KBM-7 (cell line): ENCODE data around the gene RNF157.

Source experiments
- DNase-seq: peaks from one replicate; pipeline ENCODE4 v3.0.0-alpha.2; 2015
- in situ Hi-C: fragments of 300-500 bp; cut with MboI; formaldehyde crosslinking; loops from 2 replicates; pipeline ENCODE4 v1.14.3; 2020; ENCODE audit warnings: low sequenced_read_pairs, low pct_unique_long_range_greater_than_20kb, mixed read lengths

The RNF157 gene

DNA sequence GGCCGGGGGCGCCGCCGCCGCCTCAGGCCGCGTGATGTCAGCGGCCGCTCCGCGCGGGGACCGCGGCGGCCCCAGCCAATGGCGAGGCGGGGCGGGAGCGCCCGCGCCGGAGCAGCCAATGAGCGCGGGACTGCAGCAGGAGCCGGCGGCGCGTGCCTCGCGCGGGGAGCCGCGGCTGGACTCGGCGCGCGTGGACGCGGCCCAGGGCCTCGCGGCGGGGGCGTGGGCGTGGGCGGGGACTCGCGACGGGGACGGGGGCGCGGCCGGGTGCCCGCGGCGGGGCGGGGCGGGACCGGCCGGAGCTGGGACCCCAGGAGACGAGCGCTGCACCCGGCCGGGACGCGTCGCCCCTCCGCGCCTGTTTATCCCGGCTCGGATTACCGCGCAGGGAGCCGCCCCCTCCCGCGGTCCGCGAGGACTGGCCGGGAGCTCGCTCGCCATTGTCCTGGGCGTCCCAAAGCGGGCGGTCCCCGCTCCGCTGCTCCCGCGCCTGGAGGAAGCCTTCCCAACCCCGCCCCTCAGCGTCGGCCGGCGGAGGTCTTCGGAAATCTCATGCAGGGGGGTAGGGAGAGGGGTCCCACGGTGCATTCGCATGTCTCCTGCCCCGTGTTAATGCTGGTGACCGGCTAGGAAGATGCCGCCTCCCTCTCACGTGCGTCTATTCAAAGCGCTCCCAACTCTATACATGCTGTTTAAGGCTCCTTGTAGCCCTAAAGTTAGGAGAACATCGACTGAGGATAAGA, at the start of gene RNF157:
Gene RNF157, minus strand, starts transcription at position 33 of the 743 bp plus-strand sequence. CDS start 253 bp downstream, outside the sequence.
- peak; percentile 24 for DNase-seq
- in situ Hi-C loops: no loop called here

DNA sequence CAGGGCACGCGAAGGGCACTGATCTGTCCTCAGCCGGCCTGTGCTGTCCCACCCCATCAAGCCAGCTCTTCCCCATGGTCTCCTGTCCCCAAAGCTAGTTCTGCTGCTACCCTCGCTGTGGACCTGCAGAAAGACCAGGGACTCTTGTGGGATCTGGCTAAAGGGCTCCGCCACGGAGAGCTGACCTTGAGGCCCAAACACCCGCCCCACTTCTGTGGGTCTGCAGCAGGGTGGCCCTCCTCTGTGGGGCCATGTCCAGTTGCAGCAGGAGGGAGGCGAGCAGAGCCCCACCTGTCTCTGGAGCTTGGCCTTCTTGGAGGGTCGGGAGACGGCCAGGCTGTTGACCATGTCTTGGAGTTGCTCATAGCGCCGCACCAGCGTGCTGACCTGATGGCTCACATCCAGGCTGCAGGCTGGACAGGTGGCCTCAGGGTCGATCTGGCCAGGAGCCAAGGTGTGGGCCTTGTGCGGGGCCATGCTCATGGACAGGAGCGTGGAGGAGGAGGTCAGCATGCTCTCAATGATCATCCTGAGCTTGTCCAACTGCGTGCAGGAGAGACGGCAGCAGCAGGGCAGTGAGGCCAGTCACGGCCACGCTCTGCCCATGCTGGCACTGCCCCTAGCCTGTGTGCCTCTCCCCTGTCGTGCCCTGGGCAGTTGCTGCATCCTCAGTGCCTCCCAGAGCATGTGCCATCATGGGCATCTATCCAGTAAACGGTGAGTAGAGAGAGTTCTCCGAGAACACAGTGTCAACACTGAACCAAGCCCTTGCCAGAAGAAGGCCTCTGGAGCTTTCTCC, 41.5 kb upstream of the RNF157 start:
- in situ Hi-C loops: loop anchor here (25.0 kb wide), 1 partner anchor 269 kb away; the partner anchor contains the start of gene CDK3
- no peak for DNase-seq

DNA sequence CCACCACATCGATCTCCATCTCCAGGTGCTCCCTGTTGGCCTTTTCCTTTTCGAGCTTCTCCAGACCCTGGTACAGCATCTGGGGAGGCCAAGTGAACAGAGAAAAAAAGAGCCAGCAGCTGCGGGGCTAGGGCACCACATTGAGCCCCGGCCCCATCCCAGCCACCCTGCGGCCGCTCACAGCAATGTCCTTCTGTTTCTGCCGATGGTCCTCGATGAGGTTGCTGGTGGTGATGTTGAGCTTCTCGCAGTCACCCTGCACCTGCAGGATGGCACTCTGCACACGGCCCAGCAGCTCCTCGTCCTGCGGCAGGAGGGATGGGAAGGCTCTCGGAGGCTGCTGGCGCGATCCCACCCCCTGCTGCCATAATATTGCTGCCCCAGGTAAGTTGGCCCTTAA, 40.4 kb upstream of the RNF157 start:
- DNase-seq: no peak
- in situ Hi-C loops: loop anchor here (25.0 kb wide), 1 partner anchor 268 kb away; the partner anchor contains the start of gene CDK3

DNA sequence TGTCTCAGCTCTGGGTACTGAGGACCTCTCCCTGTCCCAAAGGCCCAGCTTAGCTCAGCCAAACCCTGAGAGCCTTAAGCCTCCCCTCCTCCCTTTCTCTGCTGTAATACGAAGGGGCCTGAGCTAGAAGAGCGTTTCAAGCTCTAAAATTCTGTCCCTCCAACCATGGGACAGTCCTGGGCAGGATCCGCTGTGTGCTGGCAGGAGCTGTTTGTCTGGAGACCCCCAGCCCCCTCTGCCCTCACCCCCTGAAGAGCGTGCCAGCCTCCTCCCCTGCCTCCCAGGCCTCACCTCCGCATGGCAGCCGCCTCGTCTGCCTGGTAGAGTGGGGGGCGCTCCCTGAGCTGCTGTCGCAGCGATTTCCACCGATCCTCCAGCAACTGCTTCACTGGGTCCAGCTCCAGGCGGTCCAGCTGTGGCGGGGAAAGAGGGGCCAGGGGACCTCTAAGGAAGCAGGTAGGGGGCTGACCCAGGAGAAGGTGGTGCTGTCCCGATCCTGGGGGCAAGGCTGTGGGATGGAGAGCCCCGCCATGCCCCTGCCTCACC, 39.5 kb upstream of the RNF157 start:
- in situ Hi-C loops: loop anchor here (10.0 to 25.0 kb wide), 2 partner anchors 155 to 268 kb away; partner anchors contain the start of gene CDK3
- no peak for DNase-seq

DNA sequence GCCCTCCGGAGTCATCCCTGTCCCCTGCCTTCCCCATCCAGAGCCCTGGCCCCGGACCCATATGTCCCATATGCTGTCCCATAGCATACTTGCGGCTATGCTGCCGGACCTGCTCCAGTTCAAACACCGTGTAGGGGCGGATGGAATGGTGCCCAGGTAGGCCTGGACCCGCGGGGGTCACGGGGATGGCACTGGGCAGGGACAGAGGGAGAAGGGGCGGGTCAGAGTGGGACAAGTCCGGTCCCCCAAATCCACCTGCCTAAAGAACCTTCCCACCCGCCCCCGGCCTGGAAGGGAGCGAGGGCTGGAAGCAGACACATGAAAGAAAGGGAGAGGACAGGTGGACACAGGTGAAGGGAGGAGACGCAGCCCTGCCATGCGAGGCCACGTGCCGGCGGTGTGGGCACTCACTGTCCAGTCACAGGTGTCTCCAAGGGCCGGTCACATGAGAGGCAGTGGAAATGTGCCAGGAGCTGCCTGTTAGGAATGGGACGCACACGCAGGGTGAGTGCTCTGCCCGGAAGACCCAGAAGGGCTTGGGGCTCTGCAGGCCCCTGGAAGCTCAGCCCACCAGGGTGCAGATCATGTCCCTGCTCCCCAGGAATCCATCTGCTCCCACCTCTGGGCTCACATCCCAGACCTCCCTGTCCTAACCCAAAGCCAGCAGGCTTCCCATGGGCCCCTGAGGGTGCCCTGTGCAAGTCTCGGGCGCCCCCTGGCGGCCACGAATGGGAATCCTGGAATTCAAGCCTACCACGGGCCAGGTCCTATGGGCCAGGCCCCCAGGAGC, 38.9 kb upstream of the RNF157 start:
- peak; percentile 81 for DNase-seq
- in situ Hi-C loops: loop anchor here (10.0 to 25.0 kb wide), 2 partner anchors 154 to 267 kb away; partner anchors contain the start of gene CDK3

DNA sequence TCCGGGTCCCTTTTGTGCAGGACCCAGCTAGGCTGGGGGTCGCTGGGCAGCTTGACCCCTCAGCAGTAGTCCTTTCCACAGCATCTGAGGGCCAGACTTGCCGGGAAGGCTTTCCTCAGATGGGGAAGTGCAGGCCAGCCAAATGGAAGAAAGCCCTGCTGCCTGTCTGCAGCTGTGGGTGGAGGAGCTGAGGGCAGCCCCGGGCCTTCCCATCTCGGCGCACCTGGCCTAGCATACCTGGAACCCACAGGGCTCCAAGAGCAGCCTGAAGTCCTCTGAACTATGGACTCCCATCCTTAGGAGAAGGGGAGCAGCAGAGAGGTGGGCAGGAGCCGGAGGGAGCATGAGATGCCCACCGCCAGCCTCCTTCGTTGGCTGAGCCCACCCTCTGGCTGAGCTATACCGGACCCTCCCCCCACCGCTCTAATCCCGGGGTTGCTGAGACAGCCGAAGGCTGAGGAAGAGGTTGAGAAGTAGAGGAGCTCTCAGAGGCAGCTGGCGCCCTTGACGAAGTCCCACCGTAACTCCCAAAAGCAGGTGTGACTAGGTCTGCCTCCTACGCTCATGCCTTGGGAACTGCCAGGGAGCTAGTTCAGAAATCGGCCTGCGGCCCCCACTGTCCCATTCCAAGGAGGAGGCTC, 38.1 kb upstream of the RNF157 start:
- no peak for DNase-seq
- in situ Hi-C loops: loop anchor here (10.0 to 25.0 kb wide), 2 partner anchors 154 to 266 kb away; partner anchors contain the start of gene CDK3

DNA sequence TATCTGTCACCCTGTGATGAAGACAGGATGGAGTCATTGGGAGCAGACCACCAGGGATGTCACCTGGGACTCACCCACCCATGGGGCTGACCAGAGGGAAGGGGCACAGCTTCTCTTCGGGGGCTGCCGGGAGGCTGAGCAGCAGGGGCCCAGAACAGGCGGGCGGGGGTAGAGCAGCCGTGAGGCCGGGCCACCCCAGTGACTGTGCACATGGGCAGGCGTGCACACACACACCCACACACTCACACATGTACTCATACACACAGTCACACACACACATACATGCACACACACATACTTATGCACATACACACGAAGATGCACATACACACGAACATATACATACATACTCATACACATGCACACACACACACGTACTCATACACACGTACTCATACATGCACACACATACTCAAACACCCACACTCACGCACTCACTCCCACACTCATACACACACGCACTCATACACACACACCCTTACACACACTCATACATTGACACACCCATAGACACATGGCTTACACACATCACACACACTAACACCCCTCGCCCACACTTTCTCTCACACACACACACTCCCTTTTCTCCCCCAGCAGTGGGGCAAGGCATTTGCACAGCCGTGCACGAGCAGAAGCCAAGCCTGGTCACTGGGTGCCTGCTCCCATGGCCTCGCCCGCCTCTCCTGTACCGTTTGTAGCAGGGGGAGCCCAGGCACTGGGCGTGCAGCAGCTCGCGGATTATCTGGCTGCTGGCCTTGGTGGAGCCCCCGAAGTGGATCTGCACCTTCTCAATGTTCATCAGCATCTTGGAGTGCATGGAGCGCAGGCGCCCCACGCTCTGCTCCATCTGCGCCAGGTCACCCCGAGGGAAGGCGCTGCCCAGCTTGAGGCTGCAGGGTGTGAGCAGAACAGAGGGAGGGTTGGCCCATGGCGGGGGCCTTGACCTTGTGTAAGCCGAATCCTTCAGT, 37.3 kb upstream of the RNF157 start:
- DNase-seq: no peak
- in situ Hi-C loops: loop anchor here (10.0 to 25.0 kb wide), 2 partner anchors 153 to 265 kb away; partner anchors contain the start of gene CDK3

DNA sequence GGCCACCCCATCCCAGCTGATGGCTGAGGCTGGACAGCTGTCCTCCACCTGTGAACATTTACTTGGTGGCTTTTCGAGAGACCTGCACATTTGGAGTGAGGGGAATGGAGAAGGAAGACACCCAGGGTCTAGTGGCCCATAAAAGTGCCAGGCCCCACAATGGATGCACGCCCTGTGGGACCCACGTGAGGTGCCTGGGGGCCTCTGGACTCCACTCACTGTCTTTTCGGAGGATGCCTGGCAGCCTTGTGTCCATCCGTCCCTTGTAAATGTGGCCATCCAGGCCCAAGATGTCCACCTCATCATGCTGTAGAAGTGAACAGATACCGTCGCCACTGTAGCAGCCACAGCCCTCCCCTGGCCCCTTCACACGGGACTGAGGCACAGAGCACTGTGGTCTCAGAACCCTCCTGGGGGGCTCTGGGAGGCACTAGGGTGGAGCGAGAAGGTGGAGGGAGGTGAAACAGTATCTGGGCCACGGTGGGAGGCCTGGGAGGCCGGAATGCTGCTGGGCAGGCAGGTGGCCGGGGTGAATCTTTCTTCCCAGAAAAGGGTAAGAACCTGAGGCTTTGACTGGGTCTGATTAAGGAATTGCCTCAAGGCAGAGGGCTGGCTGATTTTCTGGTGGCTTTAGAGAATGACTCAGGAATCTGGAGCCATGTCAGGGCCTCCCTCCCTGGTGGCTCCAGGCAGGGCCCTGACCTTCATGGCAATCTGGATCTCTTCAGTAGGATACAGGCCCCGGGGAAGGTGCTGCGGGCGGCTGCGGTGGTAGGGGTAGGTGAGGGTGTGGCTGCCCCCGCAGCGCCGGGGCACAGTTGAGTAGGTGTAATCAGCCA, 36.4 kb upstream of the RNF157 start:
- in situ Hi-C loops: loop anchor here (10.0 to 25.0 kb wide), 2 partner anchors 152 to 264 kb away; partner anchors contain the start of gene CDK3
- no peak for DNase-seq

DNA sequence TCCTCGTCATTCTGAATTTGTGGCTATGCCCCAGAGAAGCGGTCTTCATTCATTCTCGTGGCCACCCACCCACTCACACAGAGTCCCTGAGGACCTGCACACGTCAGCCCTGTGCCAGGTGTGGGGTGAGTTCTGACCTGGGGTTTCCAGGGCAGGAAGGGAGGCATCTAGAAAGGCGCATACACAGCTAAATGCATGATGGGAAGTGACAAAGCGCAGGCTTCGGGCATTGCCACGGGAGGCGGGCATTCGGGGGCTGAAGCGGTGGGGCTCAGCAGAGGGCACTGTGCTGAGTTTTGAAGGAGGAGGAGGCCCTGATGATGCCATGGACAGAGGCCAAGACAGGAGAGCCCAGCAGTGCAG, 35.8 kb upstream of the RNF157 start:
- in situ Hi-C loops: loop anchor here (10.0 to 25.0 kb wide), 2 partner anchors 151 to 264 kb away; partner anchors contain the start of gene CDK3
- DNase-seq: no peak

DNA sequence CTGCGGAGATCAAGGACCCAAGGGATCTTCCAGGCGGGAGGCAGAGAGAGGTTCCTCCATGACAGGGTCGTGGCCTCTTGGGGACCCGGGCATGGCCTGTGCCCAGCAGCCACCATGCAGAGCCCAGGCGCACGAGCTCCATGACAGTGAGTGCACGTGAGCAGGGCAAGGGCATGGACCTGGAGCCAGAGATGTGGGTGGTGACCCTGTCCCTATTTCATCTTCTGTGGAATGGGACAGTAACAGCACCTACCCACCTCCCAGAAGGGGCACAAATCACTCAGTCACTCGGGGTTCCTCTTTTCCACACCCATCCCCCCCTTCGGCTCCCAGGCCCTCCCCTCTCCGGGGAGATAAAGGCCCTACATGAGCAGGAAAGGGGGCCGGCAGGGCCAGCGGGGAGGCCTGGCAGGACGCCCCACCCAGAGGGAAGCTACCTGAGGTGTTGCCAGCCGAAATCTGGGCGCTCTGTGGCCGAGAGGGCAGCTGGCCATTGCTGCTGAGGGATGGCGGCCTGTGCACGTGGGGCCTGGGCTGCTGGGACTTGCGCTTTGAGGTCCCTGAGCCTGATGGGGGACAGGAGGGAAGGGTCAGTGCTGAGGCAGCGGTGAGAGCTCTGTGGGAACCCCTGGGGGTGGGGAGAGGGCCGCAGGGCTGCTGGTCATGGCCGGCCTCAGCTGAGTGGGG, 35.2 kb upstream of the RNF157 start:
- no peak for DNase-seq
- in situ Hi-C loops: loop anchor here (10.0 to 25.0 kb wide), 2 partner anchors 151 to 263 kb away; partner anchors contain the start of gene CDK3

DNA sequence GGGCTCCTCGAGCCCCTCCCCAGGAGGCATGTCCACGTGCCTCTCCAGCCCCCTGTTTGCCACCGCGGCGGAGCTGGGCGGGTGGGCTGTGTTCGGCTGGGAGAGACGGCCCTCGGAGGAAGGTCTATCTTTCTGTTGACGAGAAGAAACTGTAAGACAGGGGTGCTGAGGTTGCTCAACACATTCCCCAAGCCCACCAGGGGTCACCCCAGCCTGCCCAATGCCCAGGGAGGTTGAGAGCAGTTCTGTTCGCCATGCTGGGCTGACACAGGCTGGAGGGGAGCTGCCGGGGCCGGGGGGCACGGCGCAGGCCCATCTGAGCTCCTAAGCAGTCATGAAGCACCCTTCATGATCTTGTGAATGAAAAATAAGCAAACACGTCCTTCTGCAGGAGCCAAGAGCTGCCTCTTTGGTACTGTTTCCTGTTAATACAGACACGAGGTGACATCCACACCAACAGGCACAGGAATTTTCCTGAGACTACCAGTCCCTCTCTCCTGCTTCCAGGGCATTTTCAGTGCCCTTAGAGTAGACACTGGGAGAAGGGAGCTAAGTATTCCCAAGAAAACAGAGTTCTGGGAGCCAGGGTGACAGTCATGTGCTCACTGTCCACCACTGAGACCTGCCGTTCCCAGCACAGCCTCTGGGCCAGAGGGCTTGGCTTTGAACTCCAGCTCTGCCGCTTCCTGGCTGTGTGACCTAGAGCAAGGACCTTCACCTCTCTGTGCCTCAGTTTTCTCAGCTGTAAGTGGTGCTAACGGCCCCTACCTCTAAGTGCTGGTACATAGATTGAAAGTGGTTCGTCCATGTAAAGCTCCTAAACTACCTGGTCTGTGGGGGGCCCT, 34.0 kb upstream of the RNF157 start:
- in situ Hi-C loops: loop anchor here (10.0 kb wide), 1 partner anchor 150 kb away; no protein-coding TSS in a partner anchor
- no peak for DNase-seq

DNA sequence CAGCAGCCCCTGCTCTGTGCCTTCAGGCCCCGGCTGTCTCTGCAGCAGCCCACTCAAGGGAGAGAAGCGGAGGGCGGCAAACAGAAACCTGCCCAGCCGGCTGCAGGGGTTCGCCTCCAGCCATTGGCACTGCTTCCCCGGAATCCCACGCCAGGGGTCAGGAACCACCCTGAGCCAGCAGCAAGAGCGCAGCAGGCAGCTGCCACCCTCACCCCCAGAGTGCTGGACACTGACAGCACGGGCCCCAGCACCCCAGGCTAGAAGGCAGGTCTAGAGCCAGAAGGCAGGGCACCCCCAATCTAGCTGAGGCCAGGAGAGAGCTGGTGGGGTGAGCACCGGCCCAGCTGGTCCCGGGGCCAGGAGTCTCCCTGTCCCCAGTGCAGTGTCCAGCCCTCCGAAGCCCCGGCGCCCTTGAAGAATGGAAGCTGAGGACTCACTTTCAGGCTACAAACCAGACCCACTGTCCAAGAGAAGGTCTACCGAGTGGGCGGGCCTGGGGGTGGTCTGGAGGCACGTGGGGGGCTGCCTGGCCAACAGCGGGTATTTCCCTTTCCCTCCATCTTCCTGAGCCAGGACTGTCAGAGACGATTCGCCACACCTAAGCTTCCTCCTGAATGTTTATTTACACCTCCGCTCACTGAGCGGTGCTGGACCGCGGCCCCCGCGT, 33.3 kb upstream of the RNF157 start:
- in situ Hi-C loops: loop anchor here (10.0 kb wide), 1 partner anchor 149 kb away; no protein-coding TSS in a partner anchor
- DNase-seq: no peak

DNA sequence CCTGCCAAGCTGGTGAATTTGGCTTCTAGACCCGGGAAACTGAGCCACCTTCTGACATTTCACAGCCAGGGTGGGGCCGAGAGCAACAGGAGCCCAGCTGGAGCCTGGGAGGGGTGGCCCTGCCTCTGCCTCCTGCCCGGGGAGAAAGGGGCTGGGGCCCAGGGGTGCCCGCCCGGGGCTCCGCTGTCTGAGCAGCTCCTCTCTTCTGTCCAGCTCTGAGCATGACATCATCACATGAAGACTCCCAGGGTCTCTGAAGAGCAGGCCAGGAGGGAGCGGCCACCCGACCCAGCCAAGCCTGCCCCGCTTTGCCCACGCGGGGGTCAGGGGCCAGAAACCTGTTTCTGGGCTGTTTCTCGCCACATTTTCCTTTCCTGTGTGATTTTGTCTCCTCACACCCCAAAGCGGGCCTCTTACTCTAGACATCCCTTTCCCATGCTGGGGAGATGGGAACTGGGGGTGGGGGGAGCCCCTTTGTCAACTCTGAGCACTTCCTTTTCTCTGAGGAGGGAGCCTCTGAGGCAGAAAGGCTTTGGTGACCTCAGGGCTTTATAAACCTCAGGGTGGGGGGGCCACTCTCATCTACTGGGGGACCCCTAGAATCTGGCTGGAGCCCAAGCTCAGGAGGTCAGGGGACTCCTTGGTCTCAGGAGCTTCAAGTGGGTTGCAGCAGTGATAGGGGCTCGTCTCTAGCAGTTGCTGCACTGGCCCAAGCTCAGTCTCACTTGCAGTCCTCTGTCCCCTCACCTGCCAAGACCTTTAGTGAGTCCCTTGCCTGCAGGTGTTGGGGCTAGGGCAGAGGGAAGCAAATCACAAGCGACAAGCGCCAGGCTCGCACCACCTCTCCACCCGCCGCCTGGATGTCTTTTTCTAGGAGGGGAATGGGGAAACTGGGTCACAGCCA, 32.5 kb upstream of the RNF157 start:
- DNase-seq: no peak
- in situ Hi-C loops: loop anchor here (10.0 kb wide), 1 partner anchor 148 kb away; no protein-coding TSS in a partner anchor
